CD4-positive, alpha-beta T cell (primary cell): ENCODE measurements around the gene DHPS. TPM values are rescaled to one million over a fixed set of nuclear protein-coding genes. Genes with fewer than 3 reads are reported as not detected.

Experiments
- ATAC-seq: fragments of 200-7000 bp; cut with Tn5 transposase; one replicate; pipeline ENCODE4 v1.10.0; 2022; ENCODE audit warnings: mild to moderate bottlenecking; ENCODE audit not compliant: poor library complexity
- CTCF ChIA-PET: fragments of 350-600 bp; sonication (Branson Sonifier 250); formaldehyde crosslinking; loops from one replicate; lab custom pipeline; 2021; ENCODE audit warnings: antibody characterized with exemption, inconsistent platforms; lab: Charles Lee
- POLR2A ChIA-PET: fragments of 350-600 bp; sonication (Branson Sonifier 250); formaldehyde crosslinking; loops from one replicate; lab custom pipeline; 2021; ENCODE audit warnings: antibody characterized with exemption, inconsistent platforms; lab: Charles Lee
- DNase-seq, 14 experiments: peaks; one replicate each; pipeline ENCODE4 v3.0.0-alpha.2; 2013 to 2020; ENCODE audit warnings: mixed read lengths in 2 of 14
- H3K27ac ChIP-seq, 2 donors: one replicate each; pipeline versions ENCODE4 v1.5.1 to v1.7.0; 2013; ENCODE audit warnings: low read length in 2 of 2, low read depth in 1 of 2, mild to moderate bottlenecking in 1 of 2
- H3K27me3 ChIP-seq, 2 experiments: 1 replicate in 1 of 2; 2 replicates in 1 of 2; pipeline versions ENCODE4 v1.6.1 to v1.7.0; 2013; ENCODE audit warnings: low read length in 2 of 2, control low read depth in 1 of 2, mild to moderate bottlenecking in 1 of 2, moderate library complexity in 1 of 2; ENCODE audit not compliant: insufficient read depth in 2 of 2, control insufficient read depth in 1 of 2
- H3K36me3 ChIP-seq: one replicate; pipeline ENCODE4 v1.6.1; 2013; ENCODE audit warnings: low read length, control low read depth; ENCODE audit not compliant: insufficient read depth
- H3K4me1 ChIP-seq: one replicate; pipeline ENCODE4 v1.6.1; 2013; ENCODE audit warnings: low read length, control low read depth; ENCODE audit not compliant: insufficient read depth
- H3K4me3 ChIP-seq: one replicate; pipeline ENCODE4 v1.5.1; 2013; ENCODE audit warnings: mild to moderate bottlenecking, low read length, moderate library complexity
- H3K9me3 ChIP-seq, 2 experiments: 1 replicate in 1 of 2; 2 replicates in 1 of 2; pipeline versions ENCODE4 v1.6.1 to v1.7.0; 2013; ENCODE audit warnings: low read length in 2 of 2, mild to moderate bottlenecking in 2 of 2, control low read depth in 1 of 2, moderate library complexity in 1 of 2; ENCODE audit not compliant: control insufficient read depth in 1 of 2, insufficient read depth in 1 of 2
- H3K27ac Mint-ChIP-seq: one replicate; pipeline ENCODE4 v1.8.0; 2020; ENCODE audit warnings: mixed read lengths
- H3K27me3 Mint-ChIP-seq: one replicate; pipeline ENCODE4 v1.8.0; 2021; ENCODE audit warnings: mixed read lengths
- H3K36me3 Mint-ChIP-seq: one replicate; pipeline ENCODE4 v1.8.0; 2021; ENCODE audit warnings: low read depth, mixed read lengths
- H3K4me1 Mint-ChIP-seq: one replicate; pipeline ENCODE4 v1.8.0; 2021; ENCODE audit warnings: low read depth, mixed read lengths
- H3K4me3 Mint-ChIP-seq: one replicate; pipeline ENCODE4 v1.8.0; 2020; ENCODE audit warnings: mild to moderate bottlenecking, mixed read lengths
- H3K9me3 Mint-ChIP-seq: one replicate; pipeline ENCODE4 v1.8.0; 2020; ENCODE audit warnings: mixed read lengths
- CTCF ChIP-seq: fragments of 200-600 bp; IDR thresholded peaks from one replicate; pipeline ENCODE4 v1.8.0; 2022; ENCODE audit warnings: antibody characterized with exemption, mild to moderate bottlenecking
- intact Hi-C, 2 experiments: fragments of 100-400 bp; cut with DNase I in 1 of 2; cut with micrococcal nuclease in 1 of 2; formaldehyde crosslinking; loops; one replicate each; pipeline versions ENCODE4 v1.15.1 to v1.9.0; 2023 to 2025; cut with DNase I, micrococcal nuclease
- total RNA-seq, 174 experiments: library from RNA in 2 of 174; stranded (reverse) in 2 of 174; gene quantifications; one replicate each; pipeline ENCODE4 v1.2.3 and lab custom pipeline; 2021 to 2026

The DHPS gene
- total RNA-seq, 2 experiments from 2014 or later, result 112 to 113 TPM

- ChIA-PET POLR2A (interaction anchor here (0.6 to 2.0 kb wide), 17 partner anchors 8 to 174 kb away, joined by 3 to 28 read pairs (median 4); partner anchors contain the start of genes DHPS, FBXW9, TRIR and ZNF490), CTCF (interaction anchor here (0.6 to 2.4 kb wide), 3 partner anchors 8 to 30 kb away, joined by 3 to 16 read pairs (median 4); partner anchors contain the start of gene DHPS)
- ATAC-seq, result peak; percentile 28
- H3K27me3 ChIP-seq, result no peaks in the 10 kb centered on the region
- peak overlapping the region; percentile 98 for H3K27ac Mint-ChIP-seq
- H3K9me3 Mint-ChIP-seq, result no peaks in the 10 kb centered on the region
- peak overlapping the region; percentile 89 to 99 for H3K27ac ChIP-seq
- no peaks in the 10 kb centered on the region for H3K9me3 ChIP-seq
- peaks cover 48% of the 10 kb centered on the region for H3K4me1 Mint-ChIP-seq
- peak overlapping the region; percentile 92 for H3K4me3 Mint-ChIP-seq
- H3K4me1 ChIP-seq, result peaks cover 58% of the 10 kb centered on the region
- H3K27me3 Mint-ChIP-seq, result no peaks in the 10 kb centered on the region
- peaks cover 57% of the 10 kb centered on the region for H3K36me3 Mint-ChIP-seq
- peak; percentile 62 to 89 (median 68) for DNase-seq
- peaks cover 25% of the 10 kb centered on the region for H3K36me3 ChIP-seq
- no peak for TF ChIP-seq CTCF
- intact Hi-C loops, result loop anchor here (1.0 to 5.0 kb wide), 8 partner anchors 12 to 747 kb away; partner anchors contain the start of genes DHPS (in 1 of the 2), JUNB (in 1 of the 2), ZNF490 (in 1 of the 2) and ZNF791 (in 1 of the 2)
- peak overlapping the region; percentile 85 for H3K4me3 ChIP-seq
These were observed 12.2 kb downstream of the DHPS start for GRCh38 chr19:12669270-12670158.

- peak overlapping the region; percentile 98 for H3K27ac Mint-ChIP-seq
- ATAC-seq, result peak; percentile 47
- POLR2A ChIA-PET, result interaction anchor here (0.6 to 2.0 kb wide), 15 partner anchors 9 to 123 kb away, joined by 3 to 28 read pairs (median 4); partner anchors contain the start of genes DHPS, FBXW9, TRIR and ZNF490
These were observed 12.8 kb downstream of the DHPS start for GRCh38 chr19:12668932-12669269.

More at GRCh38 chr19:12668932-12669269, 12.8 kb downstream of the DHPS start:
- peak overlapping the region; percentile 92 for H3K4me3 Mint-ChIP-seq
- H3K4me1 Mint-ChIP-seq, result peaks cover 53% of the 10 kb centered on the region
- peak overlapping the region; percentile 89 to 99 for H3K27ac ChIP-seq
- intact Hi-C loops, result loop anchor here (1.0 to 5.0 kb wide), 7 partner anchors 12 to 747 kb away; partner anchors contain the start of genes DHPS (in 1 of the 2), JUNB (in 1 of the 2), ZNF490 (in 1 of the 2) and ZNF791 (in 1 of the 2)
- no peaks in the 10 kb centered on the region for H3K9me3 Mint-ChIP-seq
- peaks cover 25% of the 10 kb centered on the region for H3K36me3 ChIP-seq
- H3K27me3 Mint-ChIP-seq, result no peaks in the 10 kb centered on the region
- H3K9me3 ChIP-seq, result no peaks in the 10 kb centered on the region
- CTCF ChIA-PET, result interaction anchor here (0.9 to 2.4 kb wide), 3 partner anchors 12 to 105 kb away, joined by 4 to 16 read pairs (median 4); partner anchors contain the start of gene DHPS
- peaks cover 54% of the 10 kb centered on the region for H3K36me3 Mint-ChIP-seq
- TF ChIP-seq CTCF, result no peak
- H3K4me3 ChIP-seq, result peak overlapping the region; percentile 85
- peak; percentile 23 to 91 (median 60) for DNase-seq
- no peaks in the 10 kb centered on the region for H3K27me3 ChIP-seq
- peaks cover 63% of the 10 kb centered on the region for H3K4me1 ChIP-seq
